ENCODE data around the gene PITPNC1.

GRCh38 chr17:67475161-67475937, 98.3 kb downstream of the PITPNC1 start:
- TF ChIP-seq CTCF (conservative IDR thresholded peaks at IDR 0.05; ENCODE audit: low read depth, low read length) = peak; percentile 99
- TF ChIP-seq EZH2 (IDR thresholded peaks at IDR 0.05; ENCODE audit: borderline replicate concordance, low read depth, low read length, poor library complexity, severe bottlenecking) = no peak

Measured in A673 (cell line).